ENCODE data around the gene KRT74.

- no peak for TF ChIP-seq GATA3 (IDR thresholded peaks at IDR 0.05; ENCODE audit: low read depth, low read length)
- TF ChIP-seq GATA2 (IDR thresholded peaks at IDR 0.05; ENCODE audit: low read depth, low read length): no peak
Observed at GRCh38 chr12:52608826-52609630, 35.4 kb upstream of the KRT74 start.
